Skeletal muscle tissue (tissue), 4 donors: ENCODE data around the gene AUTS2. TPM values are rescaled to one million over a fixed set of nuclear protein-coding genes. Genes with fewer than 3 reads are reported as not detected.

Experiments
- H3K27ac ChIP-seq: one replicate; pipeline ENCODE4 v1.7.0; 2013; ENCODE audit warnings: mild to moderate bottlenecking, low read depth, low read length, inconsistent platforms
- H3K27me3 ChIP-seq, 3 donors: one replicate each; pipeline ENCODE4 v1.7.0; 2013; ENCODE audit warnings: low read length in 3 of 3; ENCODE audit not compliant: control insufficient read depth in 3 of 3, insufficient read depth in 3 of 3
- H3K36me3 ChIP-seq, 3 donors: one replicate each; pipeline ENCODE4 v1.7.0; 2013; ENCODE audit warnings: low read length in 3 of 3; ENCODE audit not compliant: control insufficient read depth in 3 of 3, insufficient read depth in 3 of 3
- H3K4me1 ChIP-seq, 3 donors: one replicate each; pipeline ENCODE4 v1.7.0; 2013; ENCODE audit warnings: low read length in 3 of 3, mild to moderate bottlenecking in 3 of 3; ENCODE audit not compliant: control insufficient read depth in 3 of 3, insufficient read depth in 3 of 3
- H3K4me3 ChIP-seq, 3 donors: one replicate each; pipeline ENCODE4 v1.7.0; 2013; ENCODE audit warnings: low read length in 3 of 3
- H3K9ac ChIP-seq, 3 donors: one replicate each; pipeline ENCODE4 v1.7.0; 2013; ENCODE audit warnings: low read length in 3 of 3, mild to moderate bottlenecking in 3 of 3, moderate library complexity in 2 of 3, low read depth in 1 of 3
- H3K9me3 ChIP-seq, 3 donors: one replicate each; pipeline ENCODE4 v1.7.0; 2013; ENCODE audit warnings: low read length in 3 of 3; ENCODE audit not compliant: control insufficient read depth in 3 of 3
- total RNA-seq: library from RNA; depleted of rRNA; stranded (reverse); fragments of >200 nt; gene quantifications from one replicate; pipeline ENCODE4 v1.2.3, GENCODE V29; 2014
- donor health status: Osteomylitis.

Gene AUTS2
- total RNA-seq, 1 donor from 2014 or later = 43.3 TPM

DNA sequence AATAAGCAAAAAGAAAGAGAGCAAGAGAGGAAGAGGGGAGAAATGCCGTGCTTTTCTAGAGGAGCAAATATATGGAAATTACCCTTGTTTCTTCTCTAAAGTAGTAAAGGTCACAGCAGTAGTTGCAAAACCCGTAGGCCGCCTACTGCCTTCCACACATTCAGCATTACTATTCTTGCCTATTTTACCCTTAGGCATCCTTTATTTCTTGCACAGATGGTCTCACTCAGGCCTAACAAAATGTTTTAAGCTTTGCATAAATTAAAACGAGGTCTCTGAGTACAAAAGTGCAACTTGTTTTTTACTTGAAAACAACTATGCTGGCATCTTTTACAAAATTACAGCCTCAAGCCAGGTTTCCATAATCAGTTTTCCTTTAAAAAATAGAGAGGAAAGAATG, 644.6 kb downstream of the AUTS2 start:
- Histone ChIP-seq H3K4me1 (peaks cover 0 to 3% (median 0%) of the 10 kb centered on the region in 3 donors), H3K27me3 (no peaks in the 10 kb centered on the region), H3K9ac (no peak overlapping the region), H3K36me3 (no peaks in the 10 kb centered on the region), H3K9me3 (no peaks in the 10 kb centered on the region), H3K4me3 (no peak overlapping the region), H3K27ac (no peak overlapping the region)

DNA sequence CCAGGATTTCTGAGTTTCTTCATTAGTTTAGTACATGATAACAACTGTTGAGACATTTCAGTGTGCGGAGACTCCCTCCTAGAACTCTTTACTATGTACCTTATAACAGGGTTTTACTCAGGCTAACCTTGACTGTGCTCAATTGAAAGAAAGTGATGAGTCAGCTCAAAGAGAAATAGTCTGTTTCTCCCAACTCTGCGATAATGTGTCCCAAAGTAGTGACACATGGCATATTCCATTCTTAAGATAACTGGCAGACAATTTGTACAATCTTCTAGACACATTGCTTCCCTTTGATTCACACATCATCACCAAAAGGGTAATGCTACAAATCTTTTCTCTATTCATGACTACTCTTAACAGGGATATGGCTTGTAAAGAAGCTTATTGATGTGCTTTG, 645.2 kb downstream of the AUTS2 start:
- H3K4me1 ChIP-seq = no peaks in the 10 kb centered on the region

GRCh38 chr7:70257921-70258320, 659.6 kb downstream of the AUTS2 start:
- Histone ChIP-seq H3K27me3 (no peaks in the 10 kb centered on the region), H3K27ac (no peak overlapping the region), H3K4me3 (no peak overlapping the region), H3K9me3 (no peaks in the 10 kb centered on the region), H3K9ac (no peak overlapping the region), H3K4me1 (no peaks in the 10 kb centered on the region), H3K36me3 (no peaks in the 10 kb centered on the region)

More for the DNA sequence above, 645.2 kb downstream of the AUTS2 start:
- H3K36me3 ChIP-seq = no peaks in the 10 kb centered on the region
- H3K27me3 ChIP-seq = no peaks in the 10 kb centered on the region
- no peaks in the 10 kb centered on the region for H3K9me3 ChIP-seq
- no peak overlapping the region for H3K4me3 ChIP-seq
- no peak overlapping the region for H3K27ac ChIP-seq
- H3K9ac ChIP-seq = no peak overlapping the region

DNA sequence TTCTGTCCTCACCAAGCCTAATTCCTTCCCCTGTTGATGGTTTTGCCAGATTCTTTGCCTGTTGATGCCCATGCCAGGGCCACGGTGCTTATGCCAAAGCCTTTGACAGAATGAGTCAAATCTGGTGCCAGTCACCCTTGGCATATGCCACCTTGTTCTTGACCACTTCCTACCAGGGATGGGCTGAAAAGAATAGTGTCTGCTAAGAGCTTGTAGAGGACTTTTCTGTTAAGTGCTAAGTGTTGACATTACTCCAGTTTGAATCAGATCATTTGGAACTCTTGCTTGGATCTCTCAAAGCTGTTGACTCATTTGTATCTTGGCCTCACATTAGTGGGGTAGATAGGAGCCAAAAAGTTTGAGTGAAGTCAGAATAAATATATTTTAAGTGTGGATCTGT, 661.2 kb downstream of the AUTS2 start:
- Histone ChIP-seq H3K4me3 (no peak overlapping the region), H3K36me3 (no peaks in the 10 kb centered on the region), H3K27me3 (no peaks in the 10 kb centered on the region), H3K4me1 (no peaks in the 10 kb centered on the region), H3K27ac (no peak overlapping the region), H3K9me3 (no peaks in the 10 kb centered on the region), H3K9ac (no peak overlapping the region)

GRCh38 chr7:70263471-70264255, 665.4 kb downstream of the AUTS2 start:
- H3K27ac ChIP-seq = no peak overlapping the region
- no peaks in the 10 kb centered on the region for H3K36me3 ChIP-seq
- H3K9me3 ChIP-seq = no peaks in the 10 kb centered on the region
- no peak overlapping the region for H3K4me3 ChIP-seq
- no peak overlapping the region for H3K9ac ChIP-seq
- H3K4me1 ChIP-seq = no peaks in the 10 kb centered on the region
- H3K27me3 ChIP-seq = no peaks in the 10 kb centered on the region

DNA sequence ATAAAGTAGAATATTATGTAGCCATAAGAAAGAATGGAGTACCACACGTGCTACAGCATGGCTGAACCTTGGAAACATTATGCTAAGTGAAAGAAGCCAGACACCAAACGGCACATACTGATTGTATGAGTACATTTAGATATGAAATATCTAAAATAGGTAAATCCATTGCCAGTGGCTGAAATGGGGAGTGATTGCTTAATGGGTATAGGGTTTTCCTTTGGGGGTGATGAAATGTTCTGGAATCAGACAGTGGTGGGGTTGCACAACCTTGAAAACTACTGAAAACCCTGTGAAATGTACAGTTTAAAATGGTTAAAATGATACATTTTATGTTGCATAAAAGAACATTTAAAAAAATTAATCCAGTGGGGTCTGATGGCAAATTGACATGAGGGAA, 667.9 kb downstream of the AUTS2 start:
- H3K36me3 ChIP-seq = no peaks in the 10 kb centered on the region
- no peaks in the 10 kb centered on the region for H3K4me1 ChIP-seq
- H3K27me3 ChIP-seq = no peaks in the 10 kb centered on the region
- no peak overlapping the region for H3K4me3 ChIP-seq
- no peak overlapping the region for H3K9ac ChIP-seq
- no peaks in the 10 kb centered on the region for H3K9me3 ChIP-seq
- no peak overlapping the region for H3K27ac ChIP-seq

DNA sequence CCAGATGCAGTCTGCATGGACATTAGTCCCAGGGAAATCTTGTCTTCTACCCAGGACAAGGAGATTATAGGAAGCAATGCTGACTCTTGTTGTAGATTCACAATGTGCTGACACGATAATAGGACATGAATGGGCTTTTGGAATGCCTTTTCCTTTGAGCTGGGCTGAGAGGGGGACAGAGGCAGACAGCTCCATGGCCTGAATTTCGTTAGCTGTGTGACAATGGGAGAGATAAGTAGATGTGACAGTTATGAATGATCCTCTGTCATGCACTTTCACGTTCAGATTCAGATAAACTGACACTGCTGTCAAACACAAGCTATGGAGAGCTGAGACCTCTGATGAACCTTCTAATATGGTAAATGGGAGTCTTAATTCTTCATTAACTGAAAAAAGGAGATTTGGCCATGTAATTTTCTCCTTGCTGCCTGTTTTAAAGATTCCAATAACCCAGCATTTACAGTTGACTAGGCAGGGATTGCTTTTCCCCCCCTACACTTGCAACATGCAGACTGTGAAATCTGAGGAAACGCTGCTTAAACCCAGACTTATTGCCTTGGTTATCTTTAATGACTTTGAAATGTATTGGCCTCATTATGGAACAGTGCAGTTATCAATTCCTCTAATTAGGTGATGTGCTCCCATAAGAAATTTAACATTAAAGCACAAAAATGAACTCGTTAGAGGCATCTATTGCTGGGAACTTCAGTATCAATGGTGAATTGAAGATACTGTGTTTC, 669.3 kb downstream of the AUTS2 start:
- Histone ChIP-seq H3K9ac (no peak overlapping the region), H3K27ac (no peak overlapping the region), H3K4me1 (no peaks in the 10 kb centered on the region), H3K36me3 (no peaks in the 10 kb centered on the region), H3K9me3 (no peaks in the 10 kb centered on the region), H3K4me3 (no peak overlapping the region), H3K27me3 (no peaks in the 10 kb centered on the region)

- Histone ChIP-seq H3K27ac (no peak overlapping the region), H3K4me3 (no peak overlapping the region), H3K9me3 (no peaks in the 10 kb centered on the region), H3K36me3 (no peaks in the 10 kb centered on the region), H3K4me1 (no peaks in the 10 kb centered on the region), H3K27me3 (no peaks in the 10 kb centered on the region), H3K9ac (no peak overlapping the region)
Measured at GRCh38 chr7:70268179-70268578, 669.9 kb downstream of the AUTS2 start.

GRCh38 chr7:70270149-70270548, 671.9 kb downstream of the AUTS2 start:
- Histone ChIP-seq H3K27me3 (no peaks in the 10 kb centered on the region), H3K4me1 (no peaks in the 10 kb centered on the region), H3K36me3 (no peaks in the 10 kb centered on the region), H3K9me3 (no peaks in the 10 kb centered on the region), H3K9ac (no peak overlapping the region), H3K4me3 (no peak overlapping the region), H3K27ac (no peak overlapping the region)

GRCh38 chr7:70271617-70272081, 673.4 kb downstream of the AUTS2 start:
- no peak overlapping the region for H3K4me3 ChIP-seq
- no peaks in the 10 kb centered on the region for H3K27me3 ChIP-seq
- H3K27ac ChIP-seq = no peak overlapping the region
- no peaks in the 10 kb centered on the region for H3K4me1 ChIP-seq
- no peaks in the 10 kb centered on the region for H3K9me3 ChIP-seq
- no peaks in the 10 kb centered on the region for H3K36me3 ChIP-seq
- no peak overlapping the region for H3K9ac ChIP-seq
